ENCODE results near the gene TBP.
"Not testable (repeated sequence)": the region's sequence is repeated elsewhere in the genome, so short reads cannot be mapped to it uniquely, and the experiment has no call there.

TBP gene

GRCh38 chr6:170554796-170555137 lies 598 bp downstream of the TBP start:
- TF ChIP-seq ZNF274 (IDR thresholded peaks at IDR 0.05; ENCODE audit: low read depth, low read length), result no peak
- H3K4me3 ChIP-seq (ENCODE audit: low read length), result peak overlapping the region; percentile 88

- no peak for TF ChIP-seq ZNF274 (IDR thresholded peaks at IDR 0.05; ENCODE audit: low read depth, low read length)
- H3K4me3 ChIP-seq (ENCODE audit: low read length), result peak overlapping the region; percentile 88
Observed at GRCh38 chr6:170555305-170555704, 1.1 kb downstream of the TBP start.

- no peak for TF ChIP-seq ZNF274 (IDR thresholded peaks at IDR 0.05; ENCODE audit: low read depth, low read length)
- H3K4me3 ChIP-seq (ENCODE audit: low read length), result no peak overlapping the region
Observed at GRCh38 chr6:170561555-170561954, 7.4 kb downstream of the TBP start.

- no peak for TF ChIP-seq ZNF274 (IDR thresholded peaks at IDR 0.05; ENCODE audit: low read depth, low read length)
- no peak overlapping the region for H3K4me3 ChIP-seq (ENCODE audit: low read length)
Observed at GRCh38 chr6:170564936-170565530, 10.9 kb downstream of the TBP start.

- no peak overlapping the region for H3K4me3 ChIP-seq (ENCODE audit: low read length)
- no peak for TF ChIP-seq ZNF274 (IDR thresholded peaks at IDR 0.05; ENCODE audit: low read depth, low read length)
Observed at GRCh38 chr6:170572704-170573466, 18.7 kb downstream of the TBP start.

GRCh38 chr6:170575250-170575649 lies 21.1 kb downstream of the TBP start:
- TF ChIP-seq ZNF274 (IDR thresholded peaks at IDR 0.05; ENCODE audit: low read depth, low read length), result no peak
- H3K4me3 ChIP-seq (ENCODE audit: low read length), result no peak overlapping the region

- no peak for TF ChIP-seq ZNF274 (IDR thresholded peaks at IDR 0.05; ENCODE audit: low read depth, low read length)
- H3K4me3 ChIP-seq (ENCODE audit: low read length), result no peak overlapping the region
Observed at GRCh38 chr6:170578909-170579308, 24.7 kb downstream of the TBP start.

- TF ChIP-seq ZNF274 (IDR thresholded peaks at IDR 0.05; ENCODE audit: low read depth, low read length), result no peak
Observed at GRCh38 chr6:170583756-170584180, 29.6 kb downstream of the TBP start.

GRCh38 chr6:170584181-170584953 lies 30.2 kb downstream of the TBP start, which contains the start of gene PDCD2:
PDCD2 (minus strand) TSS chr6:170584637; CDS start chr6:170584581, 56 bp downstream.
- no peak for TF ChIP-seq ZNF274 (IDR thresholded peaks at IDR 0.05; ENCODE audit: low read depth, low read length)
- H3K4me3 ChIP-seq (ENCODE audit: low read length), result peak within 1 kb of the TSS; percentile 81

More at GRCh38 chr6:170583756-170584180, 29.6 kb downstream of the TBP start:
- H3K4me3 ChIP-seq (ENCODE audit: low read length), result peak overlapping the region; percentile 81

GRCh38 chr6:170584954-170585498 lies 30.9 kb downstream of the TBP start:
- peak overlapping the region; percentile 81 for H3K4me3 ChIP-seq (ENCODE audit: low read length)
- TF ChIP-seq ZNF274 (IDR thresholded peaks at IDR 0.05; ENCODE audit: low read depth, low read length), result no peak

GRCh38 chr6:170590725-170591124 lies 36.6 kb downstream of the TBP start:
- H3K4me3 ChIP-seq (ENCODE audit: low read length), result no peak overlapping the region
- TF ChIP-seq ZNF274 (IDR thresholded peaks at IDR 0.05; ENCODE audit: low read depth, low read length), result no peak

GRCh38 chr6:170596426-170596825 lies 42.3 kb downstream of the TBP start:
- TF ChIP-seq ZNF274 (IDR thresholded peaks at IDR 0.05; ENCODE audit: low read depth, low read length), result no peak
- H3K4me3 ChIP-seq (ENCODE audit: low read length), result no peak overlapping the region

- TF ChIP-seq ZNF274 (IDR thresholded peaks at IDR 0.05; ENCODE audit: low read depth, low read length), result no peak
- H3K4me3 ChIP-seq (ENCODE audit: low read length), result no peak overlapping the region
Observed at GRCh38 chr6:170597278-170597677, 43.1 kb downstream of the TBP start.

GRCh38 chr6:170605574-170606259 lies 51.5 kb downstream of the TBP start:
- TF ChIP-seq ZNF274 (IDR thresholded peaks at IDR 0.05; ENCODE audit: low read depth, low read length), result no peak
- no peak overlapping the region for H3K4me3 ChIP-seq (ENCODE audit: low read length)

- not testable (repeated sequence) for H3K4me3 ChIP-seq (ENCODE audit: low read length)
Observed at GRCh38 chr6:170609225-170609624, 55.1 kb downstream of the TBP start.

GRCh38 chr6:170612256-170612804 lies 58.2 kb downstream of the TBP start:
- H3K4me3 ChIP-seq (ENCODE audit: low read length), result not testable (repeated sequence)

- not testable (repeated sequence) for H3K4me3 ChIP-seq (ENCODE audit: low read length)
Observed at GRCh38 chr6:170616020-170616554, 61.9 kb downstream of the TBP start.

Measured in GM08714 (cell line).